Neural crest cell (in vitro differentiated cells): ENCODE results near the gene NXPE3. TPM values are rescaled to one million over a fixed set of nuclear protein-coding genes. Genes with fewer than 3 reads are reported as not detected.

Source experiments
- DNase-seq: peaks from one replicate; pipeline ENCODE4 v3.0.0; 2021; ENCODE audit warnings: low read depth, mixed read lengths, low spot score
- H3K27ac Mint-ChIP-seq: one replicate; pipeline ENCODE4 v1.8.0; 2021; ENCODE audit warnings: mild to moderate bottlenecking, mixed read lengths; ENCODE audit not compliant: unreplicated experiment
- H3K27me3 Mint-ChIP-seq: 2 replicates; pipeline ENCODE4 v1.8.0; 2021; ENCODE audit warnings: low read depth, mild to moderate bottlenecking, mixed read lengths
- H3K36me3 Mint-ChIP-seq: 2 replicates; pipeline ENCODE4 v1.8.0; 2021; ENCODE audit warnings: low read depth, mild to moderate bottlenecking, mixed read lengths
- H3K4me1 Mint-ChIP-seq: 2 replicates; pipeline ENCODE4 v1.8.0; 2021; ENCODE audit warnings: mixed read lengths
- H3K4me3 Mint-ChIP-seq: one replicate; pipeline ENCODE4 v1.8.0; 2021; ENCODE audit warnings: mild to moderate bottlenecking, mixed read lengths
- H3K9me3 Mint-ChIP-seq: 2 replicates; pipeline ENCODE4 v1.8.0; 2021; ENCODE audit warnings: mixed read lengths
- CTCF ChIP-seq: fragments of 200-600 bp; sonication (generic); conservative IDR thresholded peaks from 2 replicates; pipeline ENCODE4 v1.5.0; 2021; ENCODE audit warnings: antibody characterized with exemption, mild to moderate bottlenecking
- total RNA-seq: library from RNA; stranded (reverse); gene quantifications from 2 replicates; pipeline ENCODE4 v1.2.1, GENCODE V29; 2021

NXPE3 gene
- total RNA-seq, 1 donor from 2014 or later, result 23.0 TPM

GRCh38 chr3:101854608-101855304 lies 75.7 kb downstream of the NXPE3 start:
- peaks cover 4% of the 10 kb centered on the region for H3K27me3 Mint-ChIP-seq
- no peak overlapping the region for H3K4me3 Mint-ChIP-seq
- H3K9me3 Mint-ChIP-seq, result no peaks in the 10 kb centered on the region
- peaks cover 17% of the 10 kb centered on the region for H3K4me1 Mint-ChIP-seq
- H3K27ac Mint-ChIP-seq, result no peak overlapping the region
- H3K36me3 Mint-ChIP-seq, result peaks cover 11% of the 10 kb centered on the region
- TF ChIP-seq CTCF, result no peak
- no peak for DNase-seq

GRCh38 chr3:101857301-101857741 lies 78.3 kb downstream of the NXPE3 start:
- peaks cover 11% of the 10 kb centered on the region for H3K36me3 Mint-ChIP-seq

GRCh38 chr3:101858464-101859030 lies 79.5 kb downstream of the NXPE3 start:
- H3K9me3 Mint-ChIP-seq, result no peaks in the 10 kb centered on the region
- DNase-seq, result no peak
- no peaks in the 10 kb centered on the region for H3K27me3 Mint-ChIP-seq
- no peak for TF ChIP-seq CTCF
- no peaks in the 10 kb centered on the region for H3K4me1 Mint-ChIP-seq
- no peak overlapping the region for H3K27ac Mint-ChIP-seq
- H3K36me3 Mint-ChIP-seq, result peaks cover 1% of the 10 kb centered on the region
- H3K4me3 Mint-ChIP-seq, result no peak overlapping the region

More at GRCh38 chr3:101857301-101857741, 78.3 kb downstream of the NXPE3 start:
- no peak overlapping the region for H3K4me3 Mint-ChIP-seq
- no peak overlapping the region for H3K27ac Mint-ChIP-seq
- no peak for TF ChIP-seq CTCF
- no peaks in the 10 kb centered on the region for H3K4me1 Mint-ChIP-seq
- no peaks in the 10 kb centered on the region for H3K9me3 Mint-ChIP-seq
- no peaks in the 10 kb centered on the region for H3K27me3 Mint-ChIP-seq
- no peak for DNase-seq

- Mint-ChIP-seq H3K4me3 (no peak overlapping the region), H3K27ac (no peak overlapping the region), H3K36me3 (no peaks in the 10 kb centered on the region), H3K27me3 (no peaks in the 10 kb centered on the region), H3K4me1 (no peaks in the 10 kb centered on the region), H3K9me3 (no peaks in the 10 kb centered on the region)
- no peak for TF ChIP-seq CTCF
- no peak for DNase-seq
These were observed 81.0 kb downstream of the NXPE3 start for GRCh38 chr3:101859882-101860448.

GRCh38 chr3:101861212-101861788 lies 82.3 kb downstream of the NXPE3 start:
- H3K4me1 Mint-ChIP-seq, result no peaks in the 10 kb centered on the region
- DNase-seq, result no peak
- H3K9me3 Mint-ChIP-seq, result no peaks in the 10 kb centered on the region
- no peaks in the 10 kb centered on the region for H3K27me3 Mint-ChIP-seq
- no peak overlapping the region for H3K4me3 Mint-ChIP-seq
- TF ChIP-seq CTCF, result no peak
- no peaks in the 10 kb centered on the region for H3K36me3 Mint-ChIP-seq
- no peak overlapping the region for H3K27ac Mint-ChIP-seq
